Activated T-cell treated with anti-CD3 and anti-CD28 coated beads for 1 hour (primary cell): ENCODE data around the gene RING1.

Experiments used
- DNase-seq: peaks from one replicate; pipeline ENCODE4 v3.0.0-alpha.2; 2020; ENCODE audit warnings: low read depth

RING1 gene

GRCh38 chr6:33171880-33172687 lies 36.2 kb upstream of the RING1 start:
- no peak for DNase-seq

GRCh38 chr6:33172688-33173534 lies 35.4 kb upstream of the RING1 start:
- no peak for DNase-seq

DNA sequence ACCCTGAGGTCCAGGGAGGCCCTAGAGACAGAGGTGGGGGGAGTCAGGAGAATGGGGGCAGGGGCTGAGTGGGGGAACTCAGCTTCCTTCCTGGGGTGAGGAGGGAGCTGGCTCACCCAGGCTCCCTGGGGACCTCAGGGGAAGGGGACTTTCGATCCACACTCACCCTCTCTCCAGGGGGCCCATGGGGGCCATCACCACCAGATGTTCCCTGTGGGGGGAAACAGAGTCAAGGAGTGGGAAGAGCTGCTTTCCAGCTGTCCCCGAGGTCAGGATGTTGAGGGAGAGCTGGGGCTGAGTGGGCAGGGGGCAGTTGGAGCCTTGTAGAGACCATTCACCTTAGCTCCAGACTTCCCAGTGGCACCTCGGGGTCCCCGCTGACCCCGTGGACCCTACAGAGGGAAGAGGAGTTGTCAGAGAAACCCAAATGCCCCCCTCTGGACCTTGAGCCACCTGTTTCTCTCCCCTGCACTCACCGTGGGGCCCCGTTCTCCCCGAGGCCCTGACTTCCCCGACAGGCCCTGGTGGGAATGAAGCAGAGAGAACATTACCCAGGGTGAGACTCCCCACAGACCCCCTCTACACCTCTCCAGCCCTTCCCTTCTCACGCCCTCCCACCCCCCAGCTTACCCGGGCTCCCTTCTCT lies 34.6 kb upstream of the RING1 start:
- DNase-seq: no peak

DNA sequence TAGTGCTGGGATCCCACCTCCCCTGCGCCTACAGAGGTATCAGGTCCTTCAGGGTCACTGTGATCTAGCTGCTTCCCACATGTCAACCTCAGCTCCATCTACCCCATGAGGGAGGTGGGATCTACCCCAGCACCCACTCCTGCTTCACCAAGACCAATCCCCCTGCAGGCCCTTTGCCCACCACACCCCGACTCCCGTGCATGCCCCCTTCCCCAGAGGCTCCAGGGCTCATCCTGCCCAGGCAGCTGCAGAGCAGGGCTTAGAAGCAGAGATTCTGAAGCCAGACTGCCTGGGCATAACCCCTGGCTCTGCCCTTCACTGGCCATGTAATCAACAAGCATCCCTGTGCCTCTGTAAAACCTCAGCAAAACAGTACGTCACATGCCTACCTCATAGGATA lies 33.5 kb upstream of the RING1 start:
- no peak for DNase-seq

DNA sequence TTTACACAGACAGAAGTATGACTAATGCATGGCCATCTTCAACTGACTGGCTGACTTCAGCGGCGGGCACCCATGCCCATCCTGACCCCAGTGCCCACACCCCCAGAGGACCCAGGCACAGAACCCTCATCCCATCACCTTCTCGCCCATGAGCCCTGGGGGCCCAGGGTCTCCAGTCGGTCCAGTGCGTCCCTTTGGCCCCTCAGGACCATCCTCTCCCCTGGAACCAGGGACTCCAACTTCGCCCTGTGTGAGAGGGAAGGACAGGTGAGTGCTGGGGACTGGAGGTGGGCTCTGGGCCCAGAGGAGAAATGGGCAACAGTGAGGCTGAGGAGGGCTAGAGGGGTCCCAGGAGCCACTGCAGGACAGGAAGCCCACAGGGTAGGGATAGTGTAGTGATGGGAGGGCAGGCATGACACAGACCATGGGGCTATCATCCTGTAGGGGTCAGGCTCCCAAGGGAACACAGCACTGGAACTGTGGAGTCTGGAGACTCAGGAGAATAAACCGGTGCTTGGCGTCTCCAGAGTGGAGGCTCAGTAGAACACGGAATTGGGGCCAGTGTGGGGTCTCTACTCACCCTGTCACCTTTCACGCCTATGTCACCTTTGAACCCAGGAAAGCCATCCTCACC lies 32.7 kb upstream of the RING1 start:
- DNase-seq: no peak

DNA sequence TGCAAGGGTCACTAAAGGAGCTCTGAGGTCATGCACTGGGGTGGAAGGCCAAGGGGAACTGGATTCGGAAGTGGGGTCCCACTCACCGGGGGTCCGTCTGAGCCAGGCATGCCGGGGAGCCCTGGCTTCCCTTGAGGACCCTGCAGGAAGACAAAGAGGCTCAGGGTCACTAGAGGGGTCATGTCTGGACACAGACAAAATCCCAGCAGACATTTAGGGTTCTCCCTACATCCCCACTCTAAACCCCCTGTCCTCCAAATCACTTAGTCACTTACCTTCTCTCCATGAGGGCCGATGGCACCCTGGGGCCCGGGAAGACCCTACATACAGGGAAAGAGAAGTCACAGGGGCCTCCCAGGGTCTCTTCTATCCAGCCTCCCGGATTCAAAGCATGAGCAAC lies 31.4 kb upstream of the RING1 start:
- no peak for DNase-seq

DNA sequence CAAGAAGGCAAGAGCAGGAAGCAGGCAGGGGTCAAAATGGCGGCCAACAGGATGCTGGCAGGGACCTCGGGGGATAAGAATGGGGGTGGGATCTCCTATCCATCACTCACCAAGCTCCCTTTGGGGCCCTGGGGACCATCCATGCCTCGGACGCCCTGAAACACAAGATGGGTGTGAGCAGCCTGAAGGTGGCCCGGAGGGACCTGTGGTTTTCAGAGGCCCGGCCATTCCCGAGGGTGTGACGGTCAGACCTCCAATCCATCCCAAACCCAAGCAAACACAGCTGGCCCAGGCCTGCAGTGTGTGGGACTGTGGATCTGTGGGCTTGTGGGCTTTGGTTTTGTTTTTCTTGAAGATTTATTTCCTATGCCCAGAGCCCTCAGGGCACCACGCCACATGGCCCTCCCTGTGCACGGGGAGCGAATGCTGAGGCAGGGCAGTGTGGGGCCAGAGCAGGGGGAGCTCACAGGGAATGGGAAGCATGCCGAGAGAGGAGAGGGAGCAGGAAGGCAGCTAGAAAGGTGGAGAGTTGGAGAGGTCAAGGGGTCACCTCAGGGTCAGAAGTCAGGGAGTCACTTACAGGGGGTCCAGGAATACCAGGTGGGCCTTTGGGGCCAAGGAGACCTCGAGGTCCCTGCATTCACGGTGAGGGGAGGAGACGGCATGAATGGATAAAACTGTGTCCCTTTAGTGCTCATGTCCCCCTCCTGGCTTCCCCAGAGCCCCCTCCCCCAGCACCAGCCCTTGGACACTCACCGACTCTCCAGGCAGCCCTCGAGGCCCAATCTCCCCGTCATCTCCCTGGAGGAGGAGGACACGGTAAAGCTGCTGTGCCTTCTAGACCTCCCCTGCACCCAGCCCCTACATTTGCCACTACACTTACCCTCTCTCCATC lies 30.5 kb upstream of the RING1 start:
- DNase-seq: no peak

- DNase-seq: no peak
These were observed 29.4 kb upstream of the RING1 start for GRCh38 chr6:33178755-33179475.

- no peak for DNase-seq
These were observed 27.2 kb upstream of the RING1 start for GRCh38 chr6:33181141-33181540.

DNA sequence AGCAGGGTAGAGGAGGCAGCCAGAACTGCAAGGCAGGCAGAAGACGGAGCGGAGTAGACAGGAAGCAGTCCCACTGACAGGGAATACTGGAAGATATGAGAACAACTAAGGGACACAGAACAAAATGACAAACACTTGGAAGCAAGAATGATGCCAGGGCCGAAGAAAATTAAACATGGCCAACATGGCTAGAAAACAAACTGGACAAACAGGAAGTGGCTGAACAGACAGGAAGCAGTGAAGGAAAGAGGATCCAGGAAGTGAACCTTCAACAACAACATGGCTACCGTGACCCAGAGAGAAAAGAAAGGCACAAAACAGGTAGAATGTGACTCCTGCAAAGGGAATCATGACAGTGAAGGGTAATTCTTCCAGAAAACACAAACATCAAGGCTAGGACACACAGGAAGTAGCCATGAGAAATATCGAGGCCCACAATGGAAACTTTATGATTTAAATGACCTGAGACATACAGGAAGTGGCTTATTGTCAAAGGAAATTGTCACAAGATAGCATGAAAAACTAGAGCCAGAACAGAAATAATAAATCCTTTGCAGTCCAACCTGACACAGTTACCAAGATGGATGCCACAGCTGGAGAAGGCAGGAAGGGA lies 25.1 kb upstream of the RING1 start:
- no peak for DNase-seq

GRCh38 chr6:33185190-33185589 lies 23.1 kb upstream of the RING1 start:
- no peak for DNase-seq

DNA sequence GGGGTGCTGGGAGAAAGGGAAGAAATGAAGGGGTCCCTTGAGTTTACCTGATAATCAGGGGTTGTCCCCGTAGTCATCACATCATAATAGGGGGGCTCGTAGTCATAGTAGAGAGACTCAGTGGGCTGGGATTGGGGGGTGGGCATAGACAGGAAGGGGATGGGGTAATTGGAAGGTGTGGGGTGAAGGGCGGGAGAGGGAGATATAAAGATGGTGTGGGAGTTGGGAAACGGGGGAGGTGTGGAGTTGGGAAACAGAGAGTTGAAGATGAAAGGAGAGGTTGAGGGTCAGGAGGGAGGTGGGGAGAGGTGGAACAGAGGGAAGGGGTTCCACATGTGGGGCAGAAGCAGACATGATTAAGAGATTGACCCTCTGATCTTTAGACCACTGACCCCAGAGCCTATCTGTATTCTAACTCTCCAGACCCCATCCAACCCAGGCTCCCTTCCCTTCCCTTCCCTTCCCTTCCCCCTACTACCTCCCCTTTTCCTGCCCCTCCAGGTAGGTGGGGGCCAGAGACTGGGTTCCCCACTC lies 22.6 kb upstream of the RING1 start:
- DNase-seq: no peak

DNA sequence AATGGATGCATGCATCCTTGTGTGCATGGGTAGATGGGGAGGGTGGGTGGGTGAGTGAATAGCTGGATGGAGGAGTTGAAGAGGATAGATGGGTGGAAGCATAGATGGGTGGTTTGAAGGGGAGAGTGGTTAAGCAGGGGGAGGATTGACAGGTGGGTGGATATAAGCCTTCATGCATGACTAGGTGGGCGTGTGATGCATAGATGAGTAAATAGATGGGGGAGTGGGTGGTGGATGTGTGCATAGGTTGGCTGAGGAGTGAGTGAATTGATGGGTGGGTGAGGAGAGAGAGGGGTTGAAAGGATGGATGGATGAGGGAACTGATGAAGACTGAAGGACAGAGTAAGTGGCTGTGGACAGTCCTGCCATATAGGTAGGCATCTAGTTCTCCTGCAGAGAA lies 20.5 kb upstream of the RING1 start:
- DNase-seq: no peak

GRCh38 chr6:33189164-33189563 lies 19.1 kb upstream of the RING1 start:
- no peak for DNase-seq

GRCh38 chr6:33189625-33190448 lies 18.5 kb upstream of the RING1 start:
- no peak for DNase-seq

GRCh38 chr6:33190504-33191107 lies 17.7 kb upstream of the RING1 start:
- DNase-seq: no peak

GRCh38 chr6:33191383-33192104 lies 16.8 kb upstream of the RING1 start:
- no peak for DNase-seq

- no peak for DNase-seq
These were observed 16.1 kb upstream of the RING1 start, which contains the start of gene COL11A2 for GRCh38 chr6:33192105-33192646. Gene COL11A2, minus strand, starts transcription at chr6:33192467. Its CDS starts 227 bp downstream, at chr6:33192240.
